KMS-11 (cell line): ENCODE measurements around the gene FADS2.

Experiments used
- H2AFZ ChIP-seq: fragments of 200-600 bp; sonication (generic); 2 replicates; pipeline ENCODE4 v1.6.1; 2016; ENCODE audit warnings: antibody characterized with exemption, mixed run types, low read depth
- H3K27ac ChIP-seq: fragments of 200-600 bp; sonication (generic); 2 replicates; pipeline ENCODE4 v1.6.1; 2016; ENCODE audit warnings: mild to moderate bottlenecking, mixed run types
- H3K27me3 ChIP-seq: fragments of 200-600 bp; sonication (generic); 2 replicates; pipeline ENCODE4 v1.6.1; 2017; ENCODE audit warnings: mild to moderate bottlenecking, low read depth, mixed run types, moderate library complexity; ENCODE audit not compliant: insufficient read depth
- H3K36me3 ChIP-seq: fragments of 200-600 bp; sonication (generic); 2 replicates; pipeline ENCODE4 v1.6.1; 2017; ENCODE audit warnings: mild to moderate bottlenecking, mixed run types; ENCODE audit not compliant: insufficient read depth
- H3K4me1 ChIP-seq: fragments of 200-600 bp; sonication (generic); 2 replicates; pipeline ENCODE4 v1.6.1; 2016; ENCODE audit warnings: mild to moderate bottlenecking, low read depth, mixed run types; ENCODE audit not compliant: poor library complexity, severe bottlenecking
- H3K4me2 ChIP-seq: fragments of 200-600 bp; sonication (generic); 2 replicates; pipeline ENCODE4 v1.7.0; 2016; ENCODE audit warnings: mild to moderate bottlenecking, mixed run types
- H3K4me3 ChIP-seq: fragments of 200-600 bp; sonication (generic); IDR thresholded peaks from 2 replicates; pipeline ENCODE4 v1.6.1; 2017; ENCODE audit warnings: low read depth, low read length, mixed read lengths; ENCODE audit not compliant: insufficient read depth
- H3K79me2 ChIP-seq: fragments of 200-600 bp; sonication (generic); 2 replicates; pipeline ENCODE4 v1.6.1; 2016; ENCODE audit warnings: low read depth, mixed run types; ENCODE audit not compliant: insufficient read depth
- H3K9ac ChIP-seq: fragments of 200-600 bp; sonication (generic); 2 replicates; pipeline ENCODE4 v1.6.1; 2016; ENCODE audit warnings: mild to moderate bottlenecking, mixed run types
- H4K20me1 ChIP-seq: fragments of 200-600 bp; sonication (generic); 2 replicates; pipeline ENCODE4 v1.6.1; 2016; ENCODE audit warnings: mild to moderate bottlenecking, mixed run types; ENCODE audit not compliant: insufficient read depth
- CTCF ChIP-seq: fragments of 200-600 bp; sonication (generic); conservative IDR thresholded peaks from 2 replicates; pipeline ENCODE4 v1.6.1; 2017; ENCODE audit warnings: low read depth, mild to moderate bottlenecking, antibody characterized with exemption, low read length, moderate library complexity, mixed read lengths

FADS2 gene

GRCh38 chr11:61908730-61909316, 80.7 kb downstream of the FADS2 start:
- H3K4me2 ChIP-seq, result peak overlapping the region; percentile 89
- no peaks in the 10 kb centered on the region for H3K36me3 ChIP-seq
- no peaks in the 10 kb centered on the region for H3K27me3 ChIP-seq
- H3K9ac ChIP-seq, result peak overlapping the region; percentile 78
- no peak for TF ChIP-seq CTCF
- H4K20me1 ChIP-seq, result no peaks in the 10 kb centered on the region
- H3K4me1 ChIP-seq, result peaks cover 28% of the 10 kb centered on the region
- no peak overlapping the region for H3K4me3 ChIP-seq
- peak overlapping the region; percentile 78 for H3K27ac ChIP-seq
- no peaks in the 10 kb centered on the region for H3K79me2 ChIP-seq
- peak overlapping the region; percentile 54; the same call in 1 of the 2 replicates for H2AFZ ChIP-seq

DNA sequence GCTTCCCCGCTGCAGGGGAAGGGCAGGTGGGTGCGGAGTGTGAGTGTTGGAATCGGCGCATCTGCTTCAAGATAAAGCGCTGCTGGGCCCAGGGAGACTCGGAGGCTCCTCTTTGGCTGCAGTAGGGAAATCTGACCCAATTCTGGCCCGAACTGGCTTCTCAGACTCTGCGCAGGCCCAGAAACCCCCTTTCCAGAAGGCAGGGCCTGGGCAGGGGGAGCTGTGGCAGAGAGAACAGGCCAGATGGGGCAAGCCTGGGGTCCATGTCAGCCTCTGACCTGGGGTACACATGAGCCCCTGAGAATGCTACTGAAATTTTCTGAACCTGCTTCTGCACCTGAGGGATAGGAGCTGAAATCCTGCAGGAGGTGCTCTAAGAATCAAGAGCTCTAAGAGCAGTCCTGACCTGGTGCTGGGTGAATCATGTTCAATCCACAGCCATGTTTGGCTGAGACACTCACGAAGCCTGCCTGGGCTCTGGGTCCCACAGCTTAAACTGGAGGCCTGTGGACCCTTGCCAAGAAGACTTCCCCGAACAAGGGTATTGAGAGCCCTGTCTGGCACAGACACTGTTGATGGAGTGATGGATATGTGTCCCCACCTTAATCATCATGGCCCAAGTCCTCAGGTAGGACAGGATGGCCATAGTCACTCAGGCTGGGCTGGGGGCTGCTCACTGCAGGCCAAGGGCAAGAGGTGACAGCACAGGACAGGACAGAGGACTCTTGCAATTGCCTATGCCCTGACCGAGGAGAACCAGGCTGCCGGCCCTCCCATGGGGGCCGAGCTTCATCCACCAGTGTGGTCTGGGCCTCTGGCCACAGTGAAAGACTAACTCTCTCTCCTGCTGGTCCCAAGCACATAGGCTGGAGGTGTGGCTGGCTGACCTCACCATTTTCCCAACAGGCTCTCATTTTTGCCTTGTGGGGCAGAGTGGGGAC, 82.4 kb downstream of the FADS2 start:
- H3K36me3 ChIP-seq, result no peaks in the 10 kb centered on the region
- no peak for TF ChIP-seq CTCF
- no peak overlapping the region for H3K27ac ChIP-seq
- H2AFZ ChIP-seq, result no peak overlapping the region
- no peaks in the 10 kb centered on the region for H3K79me2 ChIP-seq
- no peak overlapping the region for H3K4me3 ChIP-seq
- peak overlapping the region; percentile 89 for H3K4me2 ChIP-seq
- H3K9ac ChIP-seq, result no peak overlapping the region
- peaks cover 28% of the 10 kb centered on the region for H3K4me1 ChIP-seq
- no peaks in the 10 kb centered on the region for H3K27me3 ChIP-seq
- H4K20me1 ChIP-seq, result no peaks in the 10 kb centered on the region

- no peaks in the 10 kb centered on the region for H4K20me1 ChIP-seq
- H3K36me3 ChIP-seq, result no peaks in the 10 kb centered on the region
- H3K79me2 ChIP-seq, result no peaks in the 10 kb centered on the region
- no peak overlapping the region for H3K27ac ChIP-seq
- H3K4me2 ChIP-seq, result no peak overlapping the region
- no peak overlapping the region for H3K4me3 ChIP-seq
- no peaks in the 10 kb centered on the region for H3K27me3 ChIP-seq
- H2AFZ ChIP-seq, result no peak overlapping the region
- H3K4me1 ChIP-seq, result peaks cover 28% of the 10 kb centered on the region
- TF ChIP-seq CTCF, result no peak
- H3K9ac ChIP-seq, result no peak overlapping the region
Measured at GRCh38 chr11:61911128-61911700, 83.1 kb downstream of the FADS2 start.

GRCh38 chr11:61911701-61912529, 83.8 kb downstream of the FADS2 start:
- no peak for TF ChIP-seq CTCF
- no peaks in the 10 kb centered on the region for H3K79me2 ChIP-seq
- no peak overlapping the region for H3K27ac ChIP-seq
- H2AFZ ChIP-seq, result no peak overlapping the region
- H3K4me3 ChIP-seq, result no peak overlapping the region
- H3K36me3 ChIP-seq, result no peaks in the 10 kb centered on the region
- no peaks in the 10 kb centered on the region for H4K20me1 ChIP-seq
- H3K4me2 ChIP-seq, result no peak overlapping the region
- H3K4me1 ChIP-seq, result peaks cover 31% of the 10 kb centered on the region
- no peak overlapping the region for H3K9ac ChIP-seq
- no peaks in the 10 kb centered on the region for H3K27me3 ChIP-seq
